HUES6 (cell line): ENCODE data around the gene TRMO.

Experiments used
- H3K27ac ChIP-seq: 2 replicates; pipeline ENCODE4 v1.7.0; 2013; ENCODE audit warnings: low read depth, mild to moderate bottlenecking, low read length, inconsistent platforms
- H3K27me3 ChIP-seq: 2 replicates; pipeline ENCODE4 v1.6.1; 2013; ENCODE audit warnings: low read length; ENCODE audit not compliant: control insufficient read depth, insufficient read depth
- H3K36me3 ChIP-seq: 2 replicates; pipeline ENCODE4 v1.6.1; 2013; ENCODE audit warnings: low read length; ENCODE audit not compliant: control insufficient read depth, insufficient read depth
- H3K4me1 ChIP-seq: 2 replicates; pipeline ENCODE4 v1.6.1; 2013; ENCODE audit warnings: low read length; ENCODE audit not compliant: control insufficient read depth, insufficient read depth
- H3K4me3 ChIP-seq: 2 replicates; pipeline ENCODE4 v1.5.1; 2013; ENCODE audit warnings: low read depth, low read length
- H3K9ac ChIP-seq: one replicate; pipeline ENCODE4 v1.6.1; 2013; ENCODE audit warnings: mild to moderate bottlenecking, low read length
- H3K9me3 ChIP-seq: 2 replicates; pipeline ENCODE4 v1.6.1; 2013; ENCODE audit warnings: low read depth, low read length; ENCODE audit not compliant: control insufficient read depth, insufficient read depth

TRMO gene

GRCh38 chr9:97904725-97905124 lies 17.6 kb downstream of the TRMO start:
- Histone ChIP-seq H3K4me3 (no peak overlapping the region), H3K36me3 (peaks cover 12% of the 10 kb centered on the region)

GRCh38 chr9:97903177-97903576 lies 19.1 kb downstream of the TRMO start:
- Histone ChIP-seq H3K27ac (no peak overlapping the region), H3K4me3 (no peak overlapping the region), H3K27me3 (no peaks in the 10 kb centered on the region), H3K9ac (no peak overlapping the region), H3K36me3 (no peaks in the 10 kb centered on the region; the same call in 1 of the 2 replicates), H3K4me1 (no peaks in the 10 kb centered on the region), H3K9me3 (no peaks in the 10 kb centered on the region)

More at GRCh38 chr9:97904725-97905124, 17.6 kb downstream of the TRMO start:
- Histone ChIP-seq H3K27ac (no peak overlapping the region), H3K4me1 (no peaks in the 10 kb centered on the region), H3K27me3 (no peaks in the 10 kb centered on the region), H3K9ac (no peak overlapping the region), H3K9me3 (no peaks in the 10 kb centered on the region)

- no peaks in the 10 kb centered on the region; the same call in 1 of the 2 replicates for H3K36me3 ChIP-seq
Observed at GRCh38 chr9:97900738-97901565, 21.3 kb downstream of the TRMO start.

GRCh38 chr9:97900103-97900737 lies 22.1 kb downstream of the TRMO start:
- no peak overlapping the region for H3K9ac ChIP-seq
- no peaks in the 10 kb centered on the region for H3K9me3 ChIP-seq
- H3K36me3 ChIP-seq: no peaks in the 10 kb centered on the region; the same call in 1 of the 2 replicates
- no peaks in the 10 kb centered on the region for H3K4me1 ChIP-seq
- H3K27me3 ChIP-seq: no peaks in the 10 kb centered on the region
- H3K4me3 ChIP-seq: no peak overlapping the region
- H3K27ac ChIP-seq: no peak overlapping the region

More at GRCh38 chr9:97900738-97901565, 21.3 kb downstream of the TRMO start:
- Histone ChIP-seq H3K9ac (no peak overlapping the region), H3K4me3 (no peak overlapping the region), H3K9me3 (no peaks in the 10 kb centered on the region), H3K27me3 (no peaks in the 10 kb centered on the region), H3K4me1 (no peaks in the 10 kb centered on the region), H3K27ac (no peak overlapping the region)

GRCh38 chr9:97895695-97896332 lies 26.5 kb downstream of the TRMO start:
- Histone ChIP-seq H3K4me1 (no peaks in the 10 kb centered on the region), H3K9ac (no peak overlapping the region), H3K27ac (no peak overlapping the region), H3K27me3 (peaks cover 11% of the 10 kb centered on the region), H3K9me3 (no peaks in the 10 kb centered on the region), H3K36me3 (no peaks in the 10 kb centered on the region), H3K4me3 (no peak overlapping the region)

DNA sequence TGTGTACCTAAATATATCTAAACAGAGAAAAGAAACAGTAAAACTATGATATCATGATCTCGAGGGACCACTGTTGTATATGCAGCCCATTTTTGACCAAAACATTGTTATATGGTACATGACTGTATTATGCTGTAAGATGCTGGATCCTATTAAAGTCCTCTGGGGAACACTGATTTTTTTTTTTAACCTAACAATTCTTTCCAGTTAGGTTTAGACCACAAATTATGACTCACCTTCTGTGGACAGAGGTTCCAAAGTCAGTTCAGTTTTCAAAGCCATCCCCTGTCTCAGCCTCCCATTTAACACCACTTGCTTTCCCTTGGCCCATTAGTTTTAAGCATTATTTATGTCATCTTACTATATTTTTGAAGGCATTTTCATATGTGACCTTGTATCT lies 27.1 kb downstream of the TRMO start:
- no peak overlapping the region for H3K27ac ChIP-seq
- H3K36me3 ChIP-seq: no peaks in the 10 kb centered on the region
- no peak overlapping the region for H3K4me3 ChIP-seq
- H3K9ac ChIP-seq: no peak overlapping the region
- 0 out of 2 replicates have a peak, but pooled peaks cover under 1% of the 10 kb centered on the region for H3K4me1 ChIP-seq
- no peaks in the 10 kb centered on the region for H3K9me3 ChIP-seq
- peaks cover 11% of the 10 kb centered on the region for H3K27me3 ChIP-seq

- Histone ChIP-seq H3K27me3 (peaks cover 19% of the 10 kb centered on the region), H3K36me3 (no peaks in the 10 kb centered on the region), H3K27ac (no peak overlapping the region), H3K4me1 (peaks cover 3% of the 10 kb centered on the region; the same call in 1 of the 2 replicates), H3K9ac (no peak overlapping the region), H3K4me3 (no peak overlapping the region), H3K9me3 (no peaks in the 10 kb centered on the region)
Observed at GRCh38 chr9:97892421-97892820, 29.9 kb downstream of the TRMO start.

- Histone ChIP-seq H3K9ac (no peak overlapping the region), H3K9me3 (no peaks in the 10 kb centered on the region), H3K36me3 (no peaks in the 10 kb centered on the region), H3K4me1 (peaks cover 3% of the 10 kb centered on the region; the same call in 1 of the 2 replicates), H3K27me3 (peaks cover 19% of the 10 kb centered on the region), H3K27ac (no peak overlapping the region), H3K4me3 (no peak overlapping the region)
Observed at GRCh38 chr9:97891736-97892135, 30.6 kb downstream of the TRMO start.

DNA sequence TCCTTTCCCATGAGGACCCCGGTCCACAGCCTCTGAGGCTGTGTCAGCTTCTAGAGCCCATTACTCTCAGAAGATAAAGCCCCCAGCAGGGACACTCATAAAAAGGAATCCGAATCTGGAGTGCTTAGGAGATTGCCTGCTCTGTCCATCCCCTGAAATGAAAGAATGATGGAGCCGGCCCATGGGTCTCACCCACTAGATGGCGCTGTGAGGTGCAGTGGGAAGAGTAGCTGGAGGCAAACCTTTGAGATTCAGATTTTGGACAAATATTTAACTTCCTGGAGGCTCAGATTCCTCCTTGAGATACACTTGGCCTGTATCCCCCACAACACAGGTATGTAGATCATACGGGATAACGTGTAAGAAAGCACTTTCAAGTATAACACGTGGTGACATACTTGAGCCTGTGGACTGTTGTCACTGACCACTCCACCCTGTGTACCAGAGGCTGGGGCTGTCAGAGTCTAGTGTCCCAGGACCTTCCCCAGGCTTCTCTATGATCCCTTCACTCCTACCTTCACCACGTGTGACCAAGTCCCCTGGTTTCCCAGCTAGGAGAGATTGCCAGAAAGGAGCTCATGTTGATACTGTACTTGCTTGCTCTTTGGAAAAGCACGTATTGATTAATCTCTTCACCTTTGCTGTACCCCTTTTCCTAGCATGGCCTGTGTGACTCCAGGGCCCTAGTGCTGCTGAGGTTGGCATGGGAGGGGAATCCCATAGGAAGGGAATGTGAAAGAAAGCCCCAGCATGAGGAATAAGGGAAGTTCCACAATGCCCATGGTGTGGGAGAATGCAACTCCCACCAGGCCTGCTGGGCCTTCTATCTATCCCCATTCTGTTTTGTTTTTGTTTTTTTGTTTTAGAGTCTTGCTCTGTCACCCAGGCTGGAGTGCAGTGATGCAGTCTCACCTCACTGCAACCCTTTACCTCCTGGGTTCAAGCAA lies 32.1 kb downstream of the TRMO start:
- peaks cover 19% of the 10 kb centered on the region for H3K27me3 ChIP-seq
- H3K4me3 ChIP-seq: no peak overlapping the region
- peaks cover 3% of the 10 kb centered on the region; the same call in 1 of the 2 replicates for H3K4me1 ChIP-seq
- H3K9ac ChIP-seq: no peak overlapping the region
- no peaks in the 10 kb centered on the region for H3K9me3 ChIP-seq
- H3K27ac ChIP-seq: no peak overlapping the region
- H3K36me3 ChIP-seq: no peaks in the 10 kb centered on the region

DNA sequence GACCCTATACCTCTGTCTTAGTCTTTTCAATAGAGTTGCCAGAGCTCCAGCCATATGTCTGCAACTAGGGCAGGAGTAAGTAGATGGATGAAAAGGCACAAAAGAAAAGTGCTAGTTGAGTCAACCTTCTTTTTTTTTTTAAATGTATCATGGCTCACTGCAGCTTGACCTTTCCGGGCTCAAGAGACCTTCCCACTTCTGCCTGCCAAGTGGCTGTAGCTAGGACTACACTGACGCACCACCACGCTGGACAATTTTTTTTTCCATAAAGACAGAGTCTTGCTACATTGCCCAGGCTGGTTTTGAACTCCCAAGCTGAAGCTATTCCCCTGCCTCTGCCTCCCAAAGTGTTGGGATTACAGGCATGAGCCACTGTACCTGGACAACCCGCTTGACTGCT lies 42.0 kb downstream of the TRMO start:
- Histone ChIP-seq H3K27ac (no peak overlapping the region), H3K36me3 (no peaks in the 10 kb centered on the region), H3K27me3 (peaks cover 8% of the 10 kb centered on the region), H3K4me1 (0 out of 2 replicates have a peak, but pooled peaks cover 6% of the 10 kb centered on the region), H3K4me3 (no peak overlapping the region), H3K9ac (no peak overlapping the region), H3K9me3 (no peaks in the 10 kb centered on the region)
